HG03571 (cell line): ENCODE results near the gene KIAA0930.
"Not testable (repeated sequence)": the region's sequence is repeated elsewhere in the genome, so short reads cannot be mapped to it uniquely, and the experiment has no call there.

Source experiments
- ATAC-seq: cut with Tn5 transposase; IDR thresholded peaks from one replicate; pipeline ENCODE4 v1.9.1; 2021; ENCODE audit not compliant: unreplicated experiment

KIAA0930 gene

GRCh38 chr22:45240810-45241631 is at the start of gene KIAA0930:
TSS of gene KIAA0930 (minus strand) at chr22:45240894. CDS start at chr22:45240703, 191 bp downstream.
- ATAC-seq: no peak

GRCh38 chr22:45286854-45287551 is 46.3 kb upstream of the KIAA0930 start:
- no peak for ATAC-seq

DNA sequence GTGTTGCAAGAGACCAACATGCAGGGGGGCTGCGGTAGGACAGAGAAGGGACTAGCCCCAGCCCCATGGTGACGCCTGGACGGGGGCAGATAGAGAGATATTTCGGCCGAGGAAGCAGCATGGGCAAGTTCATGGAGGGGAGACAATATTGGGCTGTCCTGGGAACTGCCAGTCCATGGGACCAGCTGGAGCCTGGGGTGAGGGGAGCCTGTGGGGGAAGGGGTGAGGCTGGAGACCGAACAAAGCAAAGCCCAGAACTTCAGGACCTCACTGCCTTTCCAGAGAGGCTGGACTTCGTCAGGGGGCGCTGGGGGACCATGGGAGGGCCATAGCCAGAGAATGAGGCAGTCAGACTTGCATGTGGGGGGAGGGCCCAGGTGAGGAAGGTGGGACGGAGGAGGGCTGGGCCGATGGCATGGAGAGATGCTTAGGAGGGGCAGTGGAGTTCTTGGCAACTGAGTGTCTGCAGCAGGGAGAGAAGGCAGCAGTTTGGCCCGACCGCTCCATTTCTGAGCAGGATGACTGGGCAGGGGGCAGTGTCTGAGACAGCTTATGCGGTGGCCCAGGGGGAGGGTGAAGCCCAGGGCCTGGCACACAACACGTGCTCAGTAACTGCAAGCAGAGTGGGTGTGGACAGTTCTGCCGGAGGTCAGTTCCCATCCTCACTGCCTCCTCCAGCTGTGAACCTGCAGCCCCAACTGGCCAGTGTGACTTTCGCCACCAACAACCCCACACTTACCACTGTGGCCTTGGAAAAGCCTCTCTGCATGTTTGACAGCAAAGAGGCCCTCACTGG is 44.8 kb upstream of the KIAA0930 start:
- ATAC-seq: no peak

DNA sequence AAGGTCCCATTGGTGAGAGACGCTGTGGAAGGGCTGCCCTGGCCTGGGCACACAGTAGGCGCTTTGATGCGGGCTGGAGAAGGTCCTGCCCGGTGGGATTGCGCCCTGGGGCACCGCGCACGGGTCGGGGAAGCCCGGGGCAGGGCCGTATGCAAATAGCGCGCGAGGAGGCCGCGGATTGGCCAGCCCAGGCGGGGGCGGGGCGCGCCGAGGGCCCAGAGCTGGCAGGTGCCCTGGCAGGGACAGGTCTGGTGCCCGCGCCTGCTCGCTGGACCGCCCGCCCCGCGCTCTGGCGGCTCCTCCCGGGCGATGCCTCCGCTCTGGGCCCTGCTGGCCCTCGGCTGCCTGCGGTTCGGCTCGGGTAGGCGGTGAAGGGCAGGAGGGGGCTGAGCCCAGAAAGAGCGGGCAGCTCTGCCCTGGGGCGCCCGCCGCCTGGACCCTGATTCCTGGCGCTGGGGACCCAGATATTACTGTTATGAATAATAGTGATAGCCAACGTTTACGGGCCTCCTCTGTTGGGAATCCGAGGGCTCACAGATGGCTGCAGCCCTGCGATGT is 44.1 kb upstream of the KIAA0930 start, which contains the start of gene UPK3A:
TSS of gene UPK3A (plus strand) at position 245 of the 558 bp plus-strand sequence. CDS start at position 310, 65 bp downstream.
- ATAC-seq: no peak

DNA sequence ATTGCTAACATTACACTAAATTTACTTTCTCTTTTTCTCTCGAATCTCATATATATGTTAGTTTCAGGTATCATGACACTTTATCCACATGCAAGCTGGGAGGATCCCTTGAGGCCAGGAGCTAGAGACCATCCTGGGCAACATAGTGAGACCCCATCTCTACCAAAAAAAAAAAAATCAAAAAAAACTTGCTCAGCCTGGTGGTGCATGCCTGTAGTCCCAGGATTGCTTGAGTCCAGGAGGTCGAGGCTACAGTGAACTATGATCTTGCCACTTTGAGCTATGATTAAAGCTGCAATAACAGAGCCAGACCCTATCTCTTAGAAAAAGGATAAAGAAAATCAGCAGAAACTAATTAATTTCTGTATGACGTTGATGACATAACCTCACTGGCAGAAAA is 40.3 kb upstream of the KIAA0930 start:
- no peak for ATAC-seq

GRCh38 chr22:45280587-45280980 is 39.9 kb upstream of the KIAA0930 start:
- ATAC-seq: no peak

GRCh38 chr22:45278125-45278524 is 37.4 kb upstream of the KIAA0930 start:
- no peak for ATAC-seq

DNA sequence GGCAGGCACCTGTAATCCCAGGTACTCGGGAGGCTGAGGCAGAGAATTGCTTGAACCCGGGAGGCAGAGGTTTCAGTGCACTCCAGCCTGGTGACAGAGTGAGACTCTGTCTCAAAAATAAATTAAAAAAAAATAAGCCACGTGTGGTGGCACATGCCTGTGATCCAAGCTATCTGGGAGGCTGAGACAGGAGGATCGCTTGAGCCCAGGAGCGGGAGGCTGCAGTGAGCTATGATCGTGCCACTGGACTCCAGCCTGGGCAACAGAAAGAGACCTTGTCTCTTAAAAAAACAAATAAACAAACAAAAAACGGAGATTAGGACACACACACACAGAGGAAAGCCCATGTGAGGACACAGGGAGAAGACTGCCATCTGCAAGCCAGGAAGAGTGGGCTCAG is 37.0 kb upstream of the KIAA0930 start:
- not testable (repeated sequence) for ATAC-seq

GRCh38 chr22:45276507-45277105 is 35.9 kb upstream of the KIAA0930 start:
- no peak for ATAC-seq

DNA sequence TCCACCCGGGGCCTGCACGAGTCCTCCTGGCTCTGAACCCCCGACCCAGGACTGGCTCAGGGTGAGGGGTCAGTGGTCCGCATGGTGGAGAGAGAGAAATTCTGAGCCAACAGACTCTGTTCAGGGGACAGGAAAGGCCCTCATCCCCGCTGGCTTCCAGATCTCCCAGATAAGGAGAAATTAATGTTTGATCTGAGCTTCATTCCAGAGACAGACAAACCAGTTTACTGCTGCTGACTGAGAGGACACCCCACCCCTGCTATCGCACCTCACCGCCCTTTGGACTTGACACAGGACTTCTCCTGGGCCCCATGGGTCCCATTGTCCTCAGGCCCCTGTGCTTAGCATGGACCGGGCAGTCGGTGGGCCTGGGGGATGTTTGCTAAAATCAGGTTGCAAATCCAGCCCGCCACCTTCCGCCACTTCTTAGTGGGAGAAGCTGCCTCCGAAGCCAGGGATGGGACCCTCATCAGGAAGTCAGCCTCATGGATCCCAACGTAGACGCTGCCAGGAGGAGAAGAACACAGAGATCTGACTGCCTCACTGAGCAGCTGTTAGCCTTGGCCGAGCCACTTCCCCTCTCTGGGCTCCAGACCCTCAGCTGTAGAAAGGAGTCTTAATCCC is 32.9 kb upstream of the KIAA0930 start:
- ATAC-seq: no peak

DNA sequence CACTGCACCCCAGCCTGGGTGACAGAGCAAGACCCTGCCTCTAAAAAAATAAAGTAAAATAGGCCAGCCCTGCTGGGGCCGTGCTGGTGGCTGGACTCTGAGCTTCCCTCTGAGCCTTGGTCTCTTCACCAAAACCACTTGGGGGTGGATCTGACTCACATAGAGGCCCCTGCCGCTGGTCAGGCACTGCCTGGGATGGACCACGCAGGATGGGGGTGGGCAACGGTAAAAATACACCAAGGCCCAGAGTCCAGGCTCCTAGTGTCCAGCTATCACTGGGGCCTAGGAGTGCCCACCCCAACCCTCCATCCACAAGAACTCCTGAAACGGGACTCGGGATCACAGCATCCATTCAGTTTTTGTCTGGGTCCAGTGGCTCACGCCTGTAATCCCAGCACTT is 31.8 kb upstream of the KIAA0930 start:
- no peak for ATAC-seq

DNA sequence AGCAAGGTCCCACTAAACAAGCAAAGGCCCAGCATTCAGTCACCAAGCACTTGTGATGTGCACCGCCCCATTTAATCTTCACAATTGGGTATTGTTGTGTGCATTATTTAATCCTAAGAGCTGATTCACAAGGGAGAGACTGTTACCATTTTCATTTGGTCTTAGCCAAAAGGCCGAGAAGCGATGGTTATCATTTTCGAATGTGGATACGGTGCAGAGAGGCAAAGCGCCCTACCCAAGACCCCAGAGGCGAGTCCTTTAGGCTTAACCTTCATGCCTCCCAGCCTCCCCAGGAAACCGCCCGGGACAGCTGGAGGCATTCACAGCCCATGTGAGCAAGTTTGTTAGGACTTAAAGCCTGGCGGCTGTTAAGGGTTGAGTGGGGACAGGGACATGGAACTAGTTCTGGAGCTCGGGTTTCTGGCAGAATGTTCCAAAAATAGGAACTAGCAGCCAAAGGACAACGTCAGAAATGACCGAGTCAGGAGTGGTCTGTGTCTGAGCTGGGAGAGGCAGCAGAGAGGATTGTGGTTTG is 31.0 kb upstream of the KIAA0930 start:
- no peak for ATAC-seq

GRCh38 chr22:45270095-45271020 is 29.7 kb upstream of the KIAA0930 start:
- ATAC-seq: no peak

DNA sequence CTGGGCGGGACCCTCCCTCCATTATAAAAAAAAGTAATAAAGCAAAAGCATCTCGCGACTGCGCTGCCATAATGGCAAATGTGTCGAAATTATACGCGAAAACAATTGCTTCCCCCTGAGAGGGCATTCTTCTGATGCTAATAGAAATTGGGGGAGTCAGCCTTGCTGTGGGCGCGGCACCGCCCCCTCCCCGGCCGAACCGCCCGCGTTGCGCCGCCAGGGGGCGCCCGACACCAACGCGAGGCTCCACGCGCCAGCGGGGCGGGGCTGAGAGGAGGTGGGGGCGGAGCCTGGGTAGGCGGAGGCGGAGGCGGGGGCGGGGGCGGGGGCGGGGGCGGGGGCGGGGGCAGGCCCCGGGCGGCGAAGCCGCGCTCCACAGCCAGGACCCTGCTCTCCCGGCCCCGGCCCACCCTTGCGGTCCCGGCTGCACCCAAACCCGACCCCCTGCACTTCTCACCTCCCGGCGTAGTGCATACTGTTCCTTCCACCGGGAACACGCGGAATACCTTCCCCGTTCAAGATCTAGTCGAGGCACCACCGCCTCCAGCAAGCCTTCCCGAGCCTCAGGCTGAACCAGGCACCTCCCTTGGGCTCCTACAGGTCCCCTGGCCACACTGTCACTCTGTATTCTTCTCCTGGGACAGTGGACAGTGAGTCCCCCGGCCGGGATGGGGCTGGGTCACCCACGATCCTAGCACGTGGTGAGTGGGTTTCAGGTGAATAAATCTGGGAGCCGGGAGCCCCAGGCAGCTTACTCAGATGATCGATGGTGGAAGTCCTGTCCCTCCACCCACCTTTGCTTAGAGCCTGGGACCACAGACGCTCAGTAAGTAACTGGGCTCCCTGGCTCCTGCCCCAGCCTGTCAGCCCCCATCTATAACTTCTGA is 28.5 kb upstream of the KIAA0930 start:
- ATAC-seq: no peak

DNA sequence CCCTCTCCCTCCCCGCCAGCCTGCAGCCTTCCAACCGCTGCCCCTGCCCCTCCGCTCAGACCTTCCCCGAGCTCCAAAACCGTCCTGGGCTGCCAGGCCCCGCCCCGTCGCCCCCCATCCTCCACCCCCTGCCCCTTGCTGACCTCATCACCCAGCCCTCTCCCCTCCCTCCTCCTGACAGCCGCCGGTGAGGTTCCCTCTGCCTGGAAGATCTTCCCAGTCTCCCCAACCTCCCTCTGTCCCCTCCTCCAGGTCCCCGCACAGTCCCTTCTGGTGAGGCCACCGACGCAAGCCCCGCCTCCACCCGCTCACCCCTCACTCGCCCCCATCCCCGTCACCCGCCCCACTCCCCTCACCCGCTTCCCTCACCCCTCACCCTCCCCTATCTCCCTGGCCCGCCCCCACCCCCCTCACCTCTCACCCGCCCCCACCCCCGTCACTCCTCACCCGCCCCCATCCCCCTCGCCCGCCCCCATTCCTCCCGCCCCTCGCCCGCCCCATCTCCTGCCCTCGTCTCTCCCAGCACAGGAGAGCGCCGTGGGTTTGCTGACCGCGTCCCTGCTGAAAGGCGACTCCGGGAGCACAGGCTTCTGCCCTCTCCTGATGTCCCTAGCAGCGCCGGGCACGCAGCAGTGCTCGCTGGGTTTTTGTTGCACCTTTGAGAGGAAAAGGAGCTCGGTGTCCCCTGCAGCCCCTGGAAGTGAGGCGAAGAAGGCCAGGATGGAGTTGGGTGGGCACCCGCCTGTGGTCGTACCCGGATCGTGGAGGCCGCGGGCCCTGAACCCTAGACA is 27.7 kb upstream of the KIAA0930 start:
- ATAC-seq: no peak

DNA sequence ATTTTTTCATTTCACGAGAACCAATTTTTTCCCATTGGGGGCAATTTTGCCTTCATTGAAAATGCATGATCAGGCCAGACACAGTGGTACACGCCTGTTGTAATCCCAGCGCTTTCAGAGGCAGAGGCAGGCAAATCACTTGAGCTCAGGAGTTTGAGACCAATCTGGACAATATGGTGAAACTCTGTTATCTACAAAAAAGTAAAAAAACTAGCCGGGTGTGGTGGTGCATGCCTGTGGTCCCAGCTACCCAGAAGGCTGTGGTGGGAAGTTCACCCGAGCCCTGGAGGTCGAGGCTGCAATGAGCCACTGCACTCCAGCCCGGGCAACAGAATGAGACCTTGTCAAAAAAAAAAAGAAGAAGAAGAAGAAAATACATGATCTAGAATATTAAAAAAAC is 24.8 kb upstream of the KIAA0930 start:
- ATAC-seq: no peak
